GM19463 (cell line): ENCODE data around the gene OR5F1.

Experiments
- ATAC-seq: cut with Tn5 transposase; IDR thresholded peaks from one replicate; pipeline ENCODE4 v1.9.1; 2021; ENCODE audit warnings: mild to moderate bottlenecking, moderate library complexity; ENCODE audit not compliant: unreplicated experiment

OR5F1 gene

DNA sequence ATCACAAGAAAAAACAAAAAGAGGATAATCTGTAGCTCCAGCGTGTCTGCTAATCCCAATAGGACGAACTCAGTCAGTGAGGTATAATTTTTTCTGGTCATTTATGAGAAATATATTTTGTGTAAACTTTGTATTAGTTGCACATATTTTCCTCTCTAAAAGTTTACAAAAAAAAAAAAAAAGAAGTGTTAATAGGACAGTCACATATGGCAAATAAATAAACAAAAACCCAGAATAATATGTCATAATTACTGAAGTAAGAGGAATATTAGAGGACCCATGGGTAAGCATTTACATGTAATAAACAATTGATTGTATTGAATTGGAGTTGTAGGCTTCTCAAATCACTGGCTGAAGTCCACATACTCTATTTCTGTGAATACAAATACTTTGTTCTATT is at the start of gene OR5F1:
Gene OR5F1 (minus strand): TSS at position 101 of the 400 bp plus-strand sequence. CDS start 0 bp downstream, at position 101.
- no peak for ATAC-seq

DNA sequence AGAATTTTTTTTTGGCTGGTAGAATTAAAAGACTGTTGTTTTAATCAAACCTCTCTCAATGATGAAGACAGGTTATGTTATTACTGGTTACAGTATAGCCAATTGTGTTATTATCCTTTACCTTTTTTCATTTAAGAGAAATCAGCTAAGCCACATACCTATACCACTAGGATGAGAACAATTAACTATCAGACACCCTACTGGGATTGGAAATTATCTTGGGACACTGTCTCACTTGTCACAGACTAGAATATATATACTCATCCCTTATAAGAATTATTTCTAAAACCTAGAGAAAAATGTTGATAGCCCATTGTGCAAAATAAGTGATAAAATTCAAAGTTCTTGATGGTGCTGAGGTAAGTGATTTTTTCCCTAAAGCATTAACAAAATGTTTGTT is 32.9 kb upstream of the OR5F1 start, which contains the start of gene OR5AS1:
Gene OR5AS1 (plus strand): TSS at position 301 of the 400 bp plus-strand sequence. CDS start 2,765 bp downstream, outside the sequence.
- ATAC-seq, result no peak

- no peak for ATAC-seq
Observed at GRCh38 chr11:56013805-56014204, 19.4 kb upstream of the OR5F1 start.

GRCh38 chr11:56010716-56011115 is 16.3 kb upstream of the OR5F1 start:
- ATAC-seq, result no peak

DNA sequence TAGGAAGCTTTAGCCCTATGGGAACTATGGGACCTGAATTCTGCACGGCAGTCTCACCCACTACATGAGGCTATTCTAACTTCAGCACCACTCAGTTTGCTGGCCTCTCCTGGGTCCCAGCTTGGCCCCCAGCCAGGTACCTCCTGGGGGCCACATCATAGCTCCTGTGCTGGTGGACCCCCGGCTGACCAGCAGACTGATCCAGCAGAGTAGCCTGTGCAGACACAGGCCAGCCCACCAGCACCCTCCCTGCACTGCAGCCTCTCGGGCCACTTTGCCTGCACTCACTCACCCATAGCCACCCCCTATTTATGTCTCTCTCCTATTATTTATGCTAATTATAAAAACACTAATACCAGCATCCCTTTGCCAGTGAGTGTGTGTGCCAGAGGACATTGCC is 23.5 kb downstream of the OR5F1 start:
- no peak for ATAC-seq

GRCh38 chr11:55969845-55970244 is 24.6 kb downstream of the OR5F1 start, which contains the start of gene OR10AG1:
Gene OR10AG1 (minus strand): TSS chr11:55969945. CDS start chr11:55969907, 38 bp downstream.
- ATAC-seq, result no peak

- ATAC-seq, result no peak
Observed at GRCh38 chr11:55967914-55968313, 26.5 kb downstream of the OR5F1 start.

GRCh38 chr11:55966391-55966790 is 28.0 kb downstream of the OR5F1 start:
- no peak for ATAC-seq

GRCh38 chr11:55956521-55956920 is 37.9 kb downstream of the OR5F1 start:
- ATAC-seq, result no peak

- no peak for ATAC-seq
Observed at GRCh38 chr11:55949330-55949729, 45.1 kb downstream of the OR5F1 start.
